Panc1 (cell line): ENCODE data around the gene C1orf210.

Experiments
- POLR2AphosphoS5 ChIP-seq: IDR thresholded peaks from 2 replicates; pipeline ENCODE4 v1.6.1; 2012; ENCODE audit warnings: mild to moderate bottlenecking, low read depth, low read length, moderate library complexity
- SIN3A ChIP-seq: IDR thresholded peaks from 2 replicates; pipeline ENCODE4 v1.6.1; 2012; ENCODE audit warnings: low read depth, mild to moderate bottlenecking, low read length, moderate library complexity, borderline replicate concordance; ENCODE audit not compliant: insufficient read depth
- TCF7L2 ChIP-seq: IDR thresholded peaks from 2 replicates; pipeline ENCODE4 v1.6.1; 2011; ENCODE audit warnings: mild to moderate bottlenecking, low read depth, low read length, inconsistent platforms
- TF ChIP-seq, protein P1 (sequence below): fragments of 450-650 bp; IDR thresholded peaks from 2 replicates; pipeline ENCODE4 v1.5.1; 2017; ENCODE audit warnings: mild to moderate bottlenecking
- TF ChIP-seq, protein P2 (sequence below), 2 experiments: IDR thresholded peaks; 2 replicates each; pipeline ENCODE4 v1.6.1; 2011 to 2012; ENCODE audit warnings: low read depth in 2 of 2, control low read depth in 1 of 2, low read length in 1 of 2, mild to moderate bottlenecking in 1 of 2, moderate library complexity in 1 of 2; ENCODE audit not compliant: insufficient read depth in 1 of 2

DNA sequence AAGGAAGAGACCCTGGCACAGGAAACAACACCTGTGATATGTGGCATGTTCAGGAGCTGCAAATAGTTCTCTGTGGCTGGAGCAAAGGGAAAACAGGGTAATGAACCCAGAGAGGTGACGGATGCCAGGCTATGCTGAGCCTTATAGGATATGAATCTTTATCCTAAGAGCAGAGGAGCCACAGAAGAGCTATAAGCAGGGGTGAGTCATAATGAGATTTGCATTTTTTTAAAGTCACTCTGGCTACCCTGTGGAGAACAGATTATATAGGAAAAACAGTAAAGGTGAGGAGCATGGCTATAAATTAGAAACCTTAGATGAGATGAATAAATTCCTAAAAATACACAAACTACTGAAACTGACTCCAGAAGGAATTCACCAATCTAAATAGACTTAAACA lies 39.4 kb upstream of the C1orf210 start:
- TF ChIP-seq, protein P1, sequence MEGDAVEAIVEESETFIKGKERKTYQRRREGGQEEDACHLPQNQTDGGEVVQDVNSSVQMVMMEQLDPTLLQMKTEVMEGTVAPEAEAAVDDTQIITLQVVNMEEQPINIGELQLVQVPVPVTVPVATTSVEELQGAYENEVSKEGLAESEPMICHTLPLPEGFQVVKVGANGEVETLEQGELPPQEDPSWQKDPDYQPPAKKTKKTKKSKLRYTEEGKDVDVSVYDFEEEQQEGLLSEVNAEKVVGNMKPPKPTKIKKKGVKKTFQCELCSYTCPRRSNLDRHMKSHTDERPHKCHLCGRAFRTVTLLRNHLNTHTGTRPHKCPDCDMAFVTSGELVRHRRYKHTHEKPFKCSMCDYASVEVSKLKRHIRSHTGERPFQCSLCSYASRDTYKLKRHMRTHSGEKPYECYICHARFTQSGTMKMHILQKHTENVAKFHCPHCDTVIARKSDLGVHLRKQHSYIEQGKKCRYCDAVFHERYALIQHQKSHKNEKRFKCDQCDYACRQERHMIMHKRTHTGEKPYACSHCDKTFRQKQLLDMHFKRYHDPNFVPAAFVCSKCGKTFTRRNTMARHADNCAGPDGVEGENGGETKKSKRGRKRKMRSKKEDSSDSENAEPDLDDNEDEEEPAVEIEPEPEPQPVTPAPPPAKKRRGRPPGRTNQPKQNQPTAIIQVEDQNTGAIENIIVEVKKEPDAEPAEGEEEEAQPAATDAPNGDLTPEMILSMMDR: no peak
- TF ChIP-seq, protein P2, sequence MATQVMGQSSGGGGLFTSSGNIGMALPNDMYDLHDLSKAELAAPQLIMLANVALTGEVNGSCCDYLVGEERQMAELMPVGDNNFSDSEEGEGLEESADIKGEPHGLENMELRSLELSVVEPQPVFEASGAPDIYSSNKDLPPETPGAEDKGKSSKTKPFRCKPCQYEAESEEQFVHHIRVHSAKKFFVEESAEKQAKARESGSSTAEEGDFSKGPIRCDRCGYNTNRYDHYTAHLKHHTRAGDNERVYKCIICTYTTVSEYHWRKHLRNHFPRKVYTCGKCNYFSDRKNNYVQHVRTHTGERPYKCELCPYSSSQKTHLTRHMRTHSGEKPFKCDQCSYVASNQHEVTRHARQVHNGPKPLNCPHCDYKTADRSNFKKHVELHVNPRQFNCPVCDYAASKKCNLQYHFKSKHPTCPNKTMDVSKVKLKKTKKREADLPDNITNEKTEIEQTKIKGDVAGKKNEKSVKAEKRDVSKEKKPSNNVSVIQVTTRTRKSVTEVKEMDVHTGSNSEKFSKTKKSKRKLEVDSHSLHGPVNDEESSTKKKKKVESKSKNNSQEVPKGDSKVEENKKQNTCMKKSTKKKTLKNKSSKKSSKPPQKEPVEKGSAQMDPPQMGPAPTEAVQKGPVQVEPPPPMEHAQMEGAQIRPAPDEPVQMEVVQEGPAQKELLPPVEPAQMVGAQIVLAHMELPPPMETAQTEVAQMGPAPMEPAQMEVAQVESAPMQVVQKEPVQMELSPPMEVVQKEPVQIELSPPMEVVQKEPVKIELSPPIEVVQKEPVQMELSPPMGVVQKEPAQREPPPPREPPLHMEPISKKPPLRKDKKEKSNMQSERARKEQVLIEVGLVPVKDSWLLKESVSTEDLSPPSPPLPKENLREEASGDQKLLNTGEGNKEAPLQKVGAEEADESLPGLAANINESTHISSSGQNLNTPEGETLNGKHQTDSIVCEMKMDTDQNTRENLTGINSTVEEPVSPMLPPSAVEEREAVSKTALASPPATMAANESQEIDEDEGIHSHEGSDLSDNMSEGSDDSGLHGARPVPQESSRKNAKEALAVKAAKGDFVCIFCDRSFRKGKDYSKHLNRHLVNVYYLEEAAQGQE (IDR thresholded peaks at IDR 0.05; ENCODE audit: insufficient read depth in 1 of 2, low read depth in 2 of 2, low read length in 1 of 2): no peak
- TF ChIP-seq POLR2AphosphoS5 (no peak), SIN3A (no peak), TCF7L2 (no peak)
